ENCODE data around the gene VSNL1.

DNA sequence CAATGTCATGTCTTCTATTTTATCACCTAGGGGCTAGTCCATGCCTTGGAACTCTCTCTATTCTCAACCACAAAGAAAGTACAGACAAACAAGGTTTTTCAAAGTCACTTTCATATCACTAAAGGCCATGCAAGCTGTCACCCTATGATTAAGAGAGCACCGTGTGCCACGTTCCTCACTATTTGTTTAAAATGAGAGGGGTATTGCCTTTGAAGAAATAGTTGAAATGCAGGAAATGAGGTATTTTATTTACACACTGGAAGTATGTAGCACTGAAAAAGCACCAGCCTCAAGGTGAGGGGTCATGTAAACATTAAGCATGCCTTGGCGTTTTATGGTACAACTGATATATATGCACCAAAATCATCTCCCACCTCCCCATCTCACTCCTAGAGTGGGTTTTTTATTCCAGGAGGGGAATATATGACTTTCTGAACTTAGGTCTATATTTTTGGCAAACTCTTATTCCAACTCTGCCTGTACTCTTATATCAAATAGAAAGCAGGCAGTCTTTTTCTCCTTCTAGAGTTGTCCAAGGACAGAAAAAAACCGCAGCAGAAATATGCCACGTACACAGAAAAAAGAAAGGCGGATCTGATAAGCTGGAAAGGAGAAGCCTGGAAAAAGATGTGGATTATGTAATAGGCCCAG is 53.5 kb downstream of the VSNL1 start:
- TF ChIP-seq EGR2 (tag by site-specific recombination; IDR thresholded peaks at IDR 0.05; ENCODE audit: low read depth) (no peak), ZNF211 (tag by site-specific recombination; IDR thresholded peaks at IDR 0.05; ENCODE audit: low read depth) (no peak), ZNF585B (tag by site-specific recombination; IDR thresholded peaks at IDR 0.05) (no peak), YY1 (tag by site-specific recombination; IDR thresholded peaks at IDR 0.05) (no peak), SETDB1 (IDR thresholded peaks at IDR 0.05; ENCODE audit: insufficient read length, low read length) (no peak), ZNF274 (IDR thresholded peaks at IDR 0.05; ENCODE audit: low read length) (no peak), ZNF274 (tag by site-specific recombination; IDR thresholded peaks at IDR 0.05; ENCODE audit: borderline replicate concordance) (no peak), ZNF660 (tag by site-specific recombination; IDR thresholded peaks at IDR 0.05) (no peak)
- TF ChIP-seq, protein P1, sequence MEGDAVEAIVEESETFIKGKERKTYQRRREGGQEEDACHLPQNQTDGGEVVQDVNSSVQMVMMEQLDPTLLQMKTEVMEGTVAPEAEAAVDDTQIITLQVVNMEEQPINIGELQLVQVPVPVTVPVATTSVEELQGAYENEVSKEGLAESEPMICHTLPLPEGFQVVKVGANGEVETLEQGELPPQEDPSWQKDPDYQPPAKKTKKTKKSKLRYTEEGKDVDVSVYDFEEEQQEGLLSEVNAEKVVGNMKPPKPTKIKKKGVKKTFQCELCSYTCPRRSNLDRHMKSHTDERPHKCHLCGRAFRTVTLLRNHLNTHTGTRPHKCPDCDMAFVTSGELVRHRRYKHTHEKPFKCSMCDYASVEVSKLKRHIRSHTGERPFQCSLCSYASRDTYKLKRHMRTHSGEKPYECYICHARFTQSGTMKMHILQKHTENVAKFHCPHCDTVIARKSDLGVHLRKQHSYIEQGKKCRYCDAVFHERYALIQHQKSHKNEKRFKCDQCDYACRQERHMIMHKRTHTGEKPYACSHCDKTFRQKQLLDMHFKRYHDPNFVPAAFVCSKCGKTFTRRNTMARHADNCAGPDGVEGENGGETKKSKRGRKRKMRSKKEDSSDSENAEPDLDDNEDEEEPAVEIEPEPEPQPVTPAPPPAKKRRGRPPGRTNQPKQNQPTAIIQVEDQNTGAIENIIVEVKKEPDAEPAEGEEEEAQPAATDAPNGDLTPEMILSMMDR (tag by site-specific recombination; IDR thresholded peaks at IDR 0.05): no peak
- TF ChIP-seq, protein P2, sequence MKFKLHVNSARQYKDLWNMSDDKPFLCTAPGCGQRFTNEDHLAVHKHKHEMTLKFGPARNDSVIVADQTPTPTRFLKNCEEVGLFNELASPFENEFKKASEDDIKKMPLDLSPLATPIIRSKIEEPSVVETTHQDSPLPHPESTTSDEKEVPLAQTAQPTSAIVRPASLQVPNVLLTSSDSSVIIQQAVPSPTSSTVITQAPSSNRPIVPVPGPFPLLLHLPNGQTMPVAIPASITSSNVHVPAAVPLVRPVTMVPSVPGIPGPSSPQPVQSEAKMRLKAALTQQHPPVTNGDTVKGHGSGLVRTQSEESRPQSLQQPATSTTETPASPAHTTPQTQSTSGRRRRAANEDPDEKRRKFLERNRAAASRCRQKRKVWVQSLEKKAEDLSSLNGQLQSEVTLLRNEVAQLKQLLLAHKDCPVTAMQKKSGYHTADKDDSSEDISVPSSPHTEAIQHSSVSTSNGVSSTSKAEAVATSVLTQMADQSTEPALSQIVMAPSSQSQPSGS (tag by site-specific recombination; IDR thresholded peaks at IDR 0.05; ENCODE audit: low read depth): no peak
- TF ChIP-seq, protein P3, sequence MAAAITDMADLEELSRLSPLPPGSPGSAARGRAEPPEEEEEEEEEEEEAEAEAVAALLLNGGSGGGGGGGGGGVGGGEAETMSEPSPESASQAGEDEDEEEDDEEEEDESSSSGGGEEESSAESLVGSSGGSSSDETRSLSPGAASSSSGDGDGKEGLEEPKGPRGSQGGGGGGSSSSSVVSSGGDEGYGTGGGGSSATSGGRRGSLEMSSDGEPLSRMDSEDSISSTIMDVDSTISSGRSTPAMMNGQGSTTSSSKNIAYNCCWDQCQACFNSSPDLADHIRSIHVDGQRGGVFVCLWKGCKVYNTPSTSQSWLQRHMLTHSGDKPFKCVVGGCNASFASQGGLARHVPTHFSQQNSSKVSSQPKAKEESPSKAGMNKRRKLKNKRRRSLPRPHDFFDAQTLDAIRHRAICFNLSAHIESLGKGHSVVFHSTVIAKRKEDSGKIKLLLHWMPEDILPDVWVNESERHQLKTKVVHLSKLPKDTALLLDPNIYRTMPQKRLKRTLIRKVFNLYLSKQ (tag by site-specific recombination; IDR thresholded peaks at IDR 0.05; ENCODE audit: borderline replicate concordance): no peak

All from HEK293 (cell line).